ENCODE data around the gene RHNO1.

Gene RHNO1

DNA sequence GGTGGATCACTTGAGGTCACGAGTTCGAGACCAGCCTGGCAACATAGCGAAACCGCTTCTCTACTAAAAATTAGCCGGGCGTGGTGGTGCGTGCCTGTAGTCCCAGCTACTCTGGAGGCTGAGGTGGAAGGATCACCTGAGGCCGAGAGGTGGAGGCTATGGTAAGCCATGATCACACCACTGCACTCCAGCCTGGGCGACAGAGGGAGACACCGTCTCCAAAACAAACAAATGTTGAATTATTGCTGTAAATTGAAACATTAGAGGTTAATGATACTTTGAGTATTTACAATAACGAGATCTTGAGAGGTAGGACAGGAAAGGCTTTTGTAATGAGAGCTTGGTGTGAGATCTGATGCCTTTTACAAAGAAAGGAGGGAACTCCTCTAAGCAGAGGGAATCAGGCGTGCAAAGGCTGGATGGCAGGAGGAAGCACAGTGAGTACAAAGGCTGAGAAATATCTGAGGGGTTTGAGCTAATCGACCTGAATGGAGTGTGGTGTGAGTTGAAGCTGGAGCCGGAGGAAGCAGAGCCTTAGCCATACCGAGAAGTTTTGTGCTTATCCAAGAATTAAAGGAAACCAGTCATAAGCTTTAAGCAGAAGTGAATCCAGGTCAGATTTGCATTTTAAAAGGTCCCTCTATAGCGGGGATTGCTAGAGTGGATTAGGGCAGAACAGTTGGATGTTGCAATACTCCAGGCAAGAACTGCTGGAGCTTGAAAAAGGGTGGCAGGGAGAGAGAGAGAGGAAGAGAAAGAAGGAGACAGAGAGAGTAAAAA lies 1.1 kb downstream of the RHNO1 start:
- Histone ChIP-seq H4K8ac (ENCODE audit: low read depth, low read length) (no peak overlapping the region), H3K14ac (ENCODE audit: low read length) (no peak overlapping the region), H3K4me3 (ENCODE audit: low read length in 2 of 2) (peak overlapping the region; percentile 74 to 93), H3K4me2 (ENCODE audit: insufficient read depth, low read length, poor library complexity, severe bottlenecking) (peak overlapping the region; percentile 55), H2BK12ac (ENCODE audit: low read length) (no peak overlapping the region), H2AFZ (ENCODE audit: low read length) (peak overlapping the region; percentile 84), H3K23ac (ENCODE audit: low read depth, low read length, poor library complexity) (no peak overlapping the region), H3K27ac (replicated peaks; ENCODE audit: low read length) (peak overlapping the region; percentile 83), H2BK15ac (ENCODE audit: low read length) (no peak overlapping the region), H3K27me3 (ENCODE audit: control insufficient read depth in 3 of 3, insufficient read depth in 3 of 3, low read depth in 1 of 3, low read length in 3 of 3) (no peaks in the 10 kb centered on the region), H2AK5ac (ENCODE audit: low read depth, low read length) (no peak overlapping the region), H3K36me3 (replicated peaks in 1 of 2; ENCODE audit: control insufficient read depth in 2 of 2, insufficient read depth in 2 of 2, low read length in 2 of 2) (peaks cover 11 to 62% of the 10 kb centered on the region in 2 donors), H2BK5ac (ENCODE audit: low read length) (no peak overlapping the region), H3K18ac (ENCODE audit: low read length) (no peak overlapping the region), H4K91ac (ENCODE audit: low read depth, low read length, poor library complexity) (no peak overlapping the region), H3K4me1 (ENCODE audit: control insufficient read depth in 2 of 2, insufficient read depth in 1 of 2, low read depth in 1 of 2, low read length in 2 of 2) (peaks cover 0 to 3% of the 10 kb centered on the region in 2 donors), H3K79me1 (ENCODE audit: low read depth, low read length) (peaks cover 12% of the 10 kb centered on the region), H3K4ac (ENCODE audit: low read length) (no peak overlapping the region), H3K9ac (ENCODE audit: low read depth, low read length, poor library complexity) (no peak overlapping the region), H3K9me3 (replicated peaks in 1 of 2; ENCODE audit: control insufficient read depth in 2 of 2, insufficient read depth in 1 of 2, low read depth in 1 of 2, low read length in 2 of 2) (no peaks in the 10 kb centered on the region), H2BK120ac (ENCODE audit: low read depth, low read length) (no peak overlapping the region)
- no peak for DNase-seq (ENCODE audit: low spot score)
- WGBS, 2 donors (ENCODE audit: extremely low coverage in 2 of 2, insufficient read length in 2 of 2, insufficient replicate concordance in 1 of 2), result no CpG with 5 or more reads among the region's 16 CpGs

DNA sequence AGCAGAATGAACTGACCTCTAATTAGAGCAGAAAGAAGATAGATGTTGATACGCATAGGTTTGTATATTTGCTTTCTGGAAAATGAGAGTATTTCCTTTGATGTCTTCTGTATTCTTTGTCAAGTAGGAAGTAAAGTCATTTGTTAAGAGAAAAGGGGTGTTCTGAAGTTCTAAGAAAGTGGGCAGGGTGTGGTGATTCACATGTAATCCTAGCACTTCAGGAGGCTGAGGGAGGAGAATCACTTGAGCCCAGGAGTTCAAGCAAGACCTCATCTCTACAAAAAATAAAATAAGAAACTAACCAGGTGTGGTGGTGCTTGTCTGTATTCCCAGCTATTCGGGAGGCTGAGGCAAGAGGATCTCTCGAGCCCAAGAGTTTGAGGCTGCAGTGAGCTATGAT lies 2.8 kb downstream of the RHNO1 start:
- peaks cover 0 to 3% of the 10 kb centered on the region in 2 donors for H3K4me1 ChIP-seq (ENCODE audit: control insufficient read depth in 2 of 2, insufficient read depth in 1 of 2, low read depth in 1 of 2, low read length in 2 of 2)
- H2AK5ac ChIP-seq (ENCODE audit: low read depth, low read length), result no peak overlapping the region
- WGBS, 2 donors (ENCODE audit: extremely low coverage in 2 of 2, insufficient read length in 2 of 2, insufficient replicate concordance in 1 of 2), result no CpG with 5 or more reads among the region's 3 CpGs
- H3K18ac ChIP-seq (ENCODE audit: low read length), result no peak overlapping the region
- no peak overlapping the region for H3K14ac ChIP-seq (ENCODE audit: low read length)
- H2BK12ac ChIP-seq (ENCODE audit: low read length), result no peak overlapping the region
- H3K4ac ChIP-seq (ENCODE audit: low read length), result no peak overlapping the region
- H4K8ac ChIP-seq (ENCODE audit: low read depth, low read length), result no peak overlapping the region
- H3K4me3 ChIP-seq (ENCODE audit: low read length in 2 of 2), result no peak overlapping the region
- no peak overlapping the region for H2AFZ ChIP-seq (ENCODE audit: low read length)
- no peak overlapping the region for H3K27ac ChIP-seq (replicated peaks; ENCODE audit: low read length)
- H3K36me3 ChIP-seq (replicated peaks in 1 of 2; ENCODE audit: control insufficient read depth in 2 of 2, insufficient read depth in 2 of 2, low read length in 2 of 2), result peaks cover 5 to 55% of the 10 kb centered on the region in 2 donors
- H4K91ac ChIP-seq (ENCODE audit: low read depth, low read length, poor library complexity), result no peak overlapping the region
- H2BK5ac ChIP-seq (ENCODE audit: low read length), result no peak overlapping the region
- H3K4me2 ChIP-seq (ENCODE audit: insufficient read depth, low read length, poor library complexity, severe bottlenecking), result no peak overlapping the region
- H3K9ac ChIP-seq (ENCODE audit: low read depth, low read length, poor library complexity), result no peak overlapping the region
- H3K23ac ChIP-seq (ENCODE audit: low read depth, low read length, poor library complexity), result no peak overlapping the region
- no peaks in the 10 kb centered on the region for H3K27me3 ChIP-seq (ENCODE audit: control insufficient read depth in 3 of 3, insufficient read depth in 3 of 3, low read depth in 1 of 3, low read length in 3 of 3)
- no peak for DNase-seq (ENCODE audit: low spot score)
- H2BK15ac ChIP-seq (ENCODE audit: low read length), result no peak overlapping the region
- no peaks in the 10 kb centered on the region for H3K9me3 ChIP-seq (replicated peaks in 1 of 2; ENCODE audit: control insufficient read depth in 2 of 2, insufficient read depth in 1 of 2, low read depth in 1 of 2, low read length in 2 of 2)
- peaks cover 6% of the 10 kb centered on the region for H3K79me1 ChIP-seq (ENCODE audit: low read depth, low read length)
- H2BK120ac ChIP-seq (ENCODE audit: low read depth, low read length), result no peak overlapping the region

DNA sequence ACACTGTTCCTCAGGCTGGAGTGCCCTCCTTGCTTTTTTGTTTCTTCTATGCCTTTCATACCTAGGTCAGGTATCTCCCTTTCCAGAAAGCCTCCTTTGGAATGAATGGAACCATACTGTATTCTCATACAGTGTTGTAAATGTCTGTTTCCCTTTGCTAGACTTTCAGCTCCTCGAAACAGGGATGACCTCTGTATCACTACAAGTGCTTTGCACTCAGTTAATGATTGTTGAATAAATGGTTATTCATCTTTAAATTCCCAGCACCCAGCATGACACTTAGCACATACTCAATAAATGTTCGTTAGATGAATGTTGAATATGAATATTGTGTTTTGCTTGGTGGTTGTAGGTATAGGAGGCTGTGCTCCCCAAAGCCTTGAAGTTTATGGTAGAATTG lies 7.8 kb downstream of the RHNO1 start:
- no peaks in the 10 kb centered on the region for H3K4me1 ChIP-seq (ENCODE audit: control insufficient read depth in 2 of 2, insufficient read depth in 1 of 2, low read depth in 1 of 2, low read length in 2 of 2)
- H2BK15ac ChIP-seq (ENCODE audit: low read length), result no peak overlapping the region
- no peak overlapping the region for H3K4me3 ChIP-seq (ENCODE audit: low read length in 2 of 2)
- H3K23ac ChIP-seq (ENCODE audit: low read depth, low read length, poor library complexity), result no peak overlapping the region
- H3K4me2 ChIP-seq (ENCODE audit: insufficient read depth, low read length, poor library complexity, severe bottlenecking), result no peak overlapping the region
- DNase-seq (ENCODE audit: low spot score), result no peak
- H2BK5ac ChIP-seq (ENCODE audit: low read length), result no peak overlapping the region
- H3K18ac ChIP-seq (ENCODE audit: low read length), result no peak overlapping the region
- H3K36me3 ChIP-seq (replicated peaks in 1 of 2; ENCODE audit: control insufficient read depth in 2 of 2, insufficient read depth in 2 of 2, low read length in 2 of 2), result peaks cover 17 to 84% of the 10 kb centered on the region in 2 donors
- H3K79me1 ChIP-seq (ENCODE audit: low read depth, low read length), result no peaks in the 10 kb centered on the region
- no peak overlapping the region for H3K4ac ChIP-seq (ENCODE audit: low read length)
- no peak overlapping the region for H2AK5ac ChIP-seq (ENCODE audit: low read depth, low read length)
- no peak overlapping the region for H2BK120ac ChIP-seq (ENCODE audit: low read depth, low read length)
- no peak overlapping the region for H4K8ac ChIP-seq (ENCODE audit: low read depth, low read length)
- H3K9me3 ChIP-seq (replicated peaks in 1 of 2; ENCODE audit: control insufficient read depth in 2 of 2, insufficient read depth in 1 of 2, low read depth in 1 of 2, low read length in 2 of 2), result no peaks in the 10 kb centered on the region
- no peak overlapping the region for H2BK12ac ChIP-seq (ENCODE audit: low read length)
- H3K9ac ChIP-seq (ENCODE audit: low read depth, low read length, poor library complexity), result no peak overlapping the region
- H3K14ac ChIP-seq (ENCODE audit: low read length), result no peak overlapping the region
- WGBS, 2 donors (ENCODE audit: extremely low coverage in 2 of 2, insufficient read length in 2 of 2, insufficient replicate concordance in 1 of 2), result 100% methylated on average over 1 of the region's 2 CpGs; no CpG with 5 or more reads in 1 of the 2 donors
- no peak overlapping the region for H3K27ac ChIP-seq (replicated peaks; ENCODE audit: low read length)
- H4K91ac ChIP-seq (ENCODE audit: low read depth, low read length, poor library complexity), result no peak overlapping the region
- no peak overlapping the region for H2AFZ ChIP-seq (ENCODE audit: low read length)
- H3K27me3 ChIP-seq (ENCODE audit: control insufficient read depth in 3 of 3, insufficient read depth in 3 of 3, low read depth in 1 of 3, low read length in 3 of 3), result no peaks in the 10 kb centered on the region

DNA sequence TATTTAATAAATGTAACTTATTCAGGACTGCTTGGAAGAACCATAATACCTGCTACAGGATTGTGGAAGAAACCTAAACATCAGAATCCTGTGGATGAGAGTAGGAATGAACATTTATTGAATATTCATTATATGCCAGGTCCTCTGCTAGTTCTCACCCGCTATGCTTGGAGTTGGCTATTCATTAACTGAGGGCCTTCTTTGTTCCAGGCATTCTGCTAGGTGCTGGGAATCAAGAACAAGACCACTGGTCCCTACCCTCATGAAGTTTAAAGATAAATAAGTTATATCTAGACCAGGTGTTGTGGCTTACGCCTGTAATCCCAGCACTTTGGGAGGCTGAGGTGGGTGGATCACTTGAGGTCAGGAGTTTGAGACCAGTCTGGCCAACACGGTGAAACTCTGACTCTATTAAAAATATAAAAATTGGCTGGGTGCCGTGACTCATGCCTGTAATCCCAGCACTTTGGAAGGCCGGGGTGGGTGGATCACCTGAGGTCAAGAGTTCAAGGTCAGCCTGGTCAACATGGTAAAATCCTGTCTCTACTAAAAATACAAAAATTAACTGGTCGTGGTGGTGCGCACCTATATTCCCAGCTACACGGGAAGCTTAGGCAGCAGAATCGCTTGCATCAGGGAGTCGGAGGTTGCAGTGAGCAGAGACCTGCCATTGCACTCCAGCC lies 9.9 kb downstream of the RHNO1 start:
- Histone ChIP-seq H4K8ac (ENCODE audit: low read depth, low read length) (no peak overlapping the region), H2AFZ (ENCODE audit: low read length) (no peak overlapping the region), H2BK5ac (ENCODE audit: low read length) (no peak overlapping the region), H3K23ac (ENCODE audit: low read depth, low read length, poor library complexity) (no peak overlapping the region), H3K9me3 (replicated peaks in 1 of 2; ENCODE audit: control insufficient read depth in 2 of 2, insufficient read depth in 1 of 2, low read depth in 1 of 2, low read length in 2 of 2) (no peaks in the 10 kb centered on the region), H3K4ac (ENCODE audit: low read length) (no peak overlapping the region), H3K36me3 (replicated peaks in 1 of 2; ENCODE audit: control insufficient read depth in 2 of 2, insufficient read depth in 2 of 2, low read length in 2 of 2) (peaks cover 17 to 66% of the 10 kb centered on the region in 2 donors), H2BK12ac (ENCODE audit: low read length) (no peak overlapping the region), H3K4me3 (ENCODE audit: low read length in 2 of 2) (no peak overlapping the region), H2AK5ac (ENCODE audit: low read depth, low read length) (no peak overlapping the region), H4K91ac (ENCODE audit: low read depth, low read length, poor library complexity) (no peak overlapping the region), H3K79me1 (ENCODE audit: low read depth, low read length) (no peaks in the 10 kb centered on the region), H3K27me3 (ENCODE audit: control insufficient read depth in 3 of 3, insufficient read depth in 3 of 3, low read depth in 1 of 3, low read length in 3 of 3) (no peaks in the 10 kb centered on the region), H3K4me1 (ENCODE audit: control insufficient read depth in 2 of 2, insufficient read depth in 1 of 2, low read depth in 1 of 2, low read length in 2 of 2) (peaks cover 0 to 3% of the 10 kb centered on the region in 2 donors), H3K9ac (ENCODE audit: low read depth, low read length, poor library complexity) (no peak overlapping the region), H3K18ac (ENCODE audit: low read length) (no peak overlapping the region), H3K14ac (ENCODE audit: low read length) (no peak overlapping the region), H3K4me2 (ENCODE audit: insufficient read depth, low read length, poor library complexity, severe bottlenecking) (no peak overlapping the region), H2BK120ac (ENCODE audit: low read depth, low read length) (no peak overlapping the region), H3K27ac (replicated peaks; ENCODE audit: low read length) (no peak overlapping the region), H2BK15ac (ENCODE audit: low read length) (no peak overlapping the region)
- no peak for DNase-seq (ENCODE audit: low spot score)
- no CpG with 5 or more reads among the region's 10 CpGs for WGBS, 2 donors (ENCODE audit: extremely low coverage in 2 of 2, insufficient read length in 2 of 2, insufficient replicate concordance in 1 of 2)

All from neuronal stem cell (in vitro differentiated cells).